GM12878 (cell line): ENCODE measurements around the gene APLP1.

Experiments used
- EZH2 ChIP-seq: IDR thresholded peaks from 2 replicates; pipeline ENCODE4 v1.6.1; 2012; ENCODE audit warnings: low read depth, mild to moderate bottlenecking, control low read depth, inconsistent platforms, low read length, borderline replicate concordance; ENCODE audit not compliant: control insufficient read depth
- NRF1 ChIP-seq: conservative IDR thresholded peaks from 2 replicates; pipeline ENCODE4 v1.6.1; 2011; ENCODE audit warnings: mild to moderate bottlenecking, low read depth, low read length, improper control_type of control experiment
- RCOR1 ChIP-seq: conservative IDR thresholded peaks from 2 replicates; pipeline ENCODE4 v1.6.1; 2012; ENCODE audit warnings: low read depth, low read length, improper control_type of control experiment

DNA sequence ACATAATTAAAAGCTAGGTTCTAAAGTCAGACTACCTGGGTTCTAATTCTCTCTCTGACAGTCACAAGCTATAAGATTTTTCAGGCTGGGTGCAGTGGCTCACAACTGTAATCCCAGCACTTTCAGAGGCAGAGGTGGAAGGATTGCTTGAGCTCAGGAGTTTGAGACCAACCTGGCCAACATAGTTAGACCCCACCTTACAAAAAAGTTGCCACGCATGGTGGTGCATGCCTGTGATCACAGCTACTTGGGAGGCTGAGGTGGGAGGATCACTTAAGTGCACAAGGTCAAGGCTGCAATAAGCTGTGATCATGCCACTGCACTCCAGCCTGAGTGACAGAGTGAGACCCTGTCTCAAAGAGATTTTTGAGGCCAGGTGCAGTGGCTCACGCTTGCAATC, 26.0 kb downstream of the APLP1 start:
- TF ChIP-seq NRF1 (no peak), EZH2 (no peak), RCOR1 (no peak)
